MM.1S (cell line): ENCODE data around the gene GRN.

Experiments
- DNase-seq: peaks from one replicate; pipeline ENCODE4 v3.0.0-alpha.2; 2015
- H2AFZ ChIP-seq: fragments of 300-600 bp; sonication (generic); 2 replicates; pipeline ENCODE4 v1.6.0; 2016; ENCODE audit warnings: antibody characterized with exemption, low read length
- H3F3A ChIP-seq: fragments of 300-600 bp; sonication (generic); 2 replicates; pipeline ENCODE4 v1.6.1; 2016; ENCODE audit warnings: mild to moderate bottlenecking, antibody characterized with exemption, low read length, moderate library complexity, mixed read lengths; ENCODE audit not compliant: insufficient read depth
- H3K27ac ChIP-seq: fragments of 300-600 bp; sonication (generic); 2 replicates; pipeline ENCODE4 v1.5.1; 2016; ENCODE audit warnings: mild to moderate bottlenecking, low read length
- H3K27me3 ChIP-seq: fragments of 300-600 bp; sonication (generic); replicated peaks from 2 replicates; pipeline ENCODE4 v1.6.0; 2016; ENCODE audit warnings: low read length; ENCODE audit not compliant: insufficient read depth
- H3K36me3 ChIP-seq: fragments of 300-600 bp; sonication (generic); replicated peaks from 2 replicates; pipeline ENCODE4 v1.6.1; 2016; ENCODE audit warnings: mild to moderate bottlenecking, low read length, mixed read lengths; ENCODE audit not compliant: insufficient read depth
- H3K4me1 ChIP-seq: fragments of 300-600 bp; sonication (generic); 2 replicates; pipeline ENCODE4 v1.6.1; 2016; ENCODE audit warnings: low read length, mixed read lengths
- H3K4me2 ChIP-seq: fragments of 300-600 bp; sonication (generic); 2 replicates; pipeline ENCODE4 v1.6.0; 2016; ENCODE audit warnings: low read depth, low read length
- H3K4me3 ChIP-seq: fragments of 300-600 bp; sonication (generic); 2 replicates; pipeline ENCODE4 v1.5.1; 2016; ENCODE audit warnings: low read length, mixed read lengths
- H3K79me2 ChIP-seq: fragments of 300-600 bp; sonication (generic); 2 replicates; pipeline ENCODE4 v1.6.1; 2016; ENCODE audit warnings: mixed run types, low read length, mixed read lengths
- H3K9ac ChIP-seq: fragments of 300-600 bp; sonication (generic); 2 replicates; pipeline ENCODE4 v1.6.1; 2016; ENCODE audit warnings: low read length, mixed read lengths
- H3K9me2 ChIP-seq: fragments of 300-600 bp; sonication (generic); replicated peaks from 2 replicates; pipeline ENCODE4 v1.6.1; 2016; ENCODE audit warnings: mild to moderate bottlenecking, low read length, mixed read lengths; ENCODE audit not compliant: insufficient read depth
- H3K9me3 ChIP-seq: fragments of 300-600 bp; sonication (generic); replicated peaks from 2 replicates; pipeline ENCODE4 v1.6.1; 2016; ENCODE audit warnings: mild to moderate bottlenecking, low read length, mixed read lengths; ENCODE audit not compliant: insufficient read depth
- H4K20me1 ChIP-seq: fragments of 300-600 bp; sonication (generic); 2 replicates; pipeline ENCODE4 v1.6.1; 2016; ENCODE audit warnings: mild to moderate bottlenecking, low read length, moderate library complexity, mixed read lengths; ENCODE audit not compliant: insufficient read depth
- CTCF ChIP-seq: fragments of 300-600 bp; sonication (generic); IDR thresholded peaks from 2 replicates; pipeline ENCODE4 v1.5.1; 2016; ENCODE audit warnings: antibody characterized with exemption, low read length, mixed read lengths
- EZH2 ChIP-seq: fragments of 300-600 bp; sonication (generic); optimal IDR thresholded peaks from 2 replicates; pipeline ENCODE3; 2017; ENCODE audit warnings: low read depth, mild to moderate bottlenecking, antibody characterized with exemption, low read length, mixed read lengths
- EZH2phosphoT487 ChIP-seq: fragments of 300-600 bp; sonication (generic); IDR thresholded peaks from 2 replicates; pipeline ENCODE4 v1.6.1; 2018; ENCODE audit warnings: antibody characterized with exemption, low read length

GRN gene

GRCh38 chr17:44372036-44372435, 26.9 kb downstream of the GRN start:
- no peaks in the 10 kb centered on the region for H3K4me1 ChIP-seq
- H3K27ac ChIP-seq = no peak overlapping the region
- H3K9me3 ChIP-seq = no peaks in the 10 kb centered on the region
- H3K4me3 ChIP-seq = no peak overlapping the region
- no peaks in the 10 kb centered on the region for H3K9me2 ChIP-seq
- no peak for DNase-seq
- H3K36me3 ChIP-seq = no peaks in the 10 kb centered on the region
- H3K9ac ChIP-seq = no peak overlapping the region
- H4K20me1 ChIP-seq = no peaks in the 10 kb centered on the region
- H3K79me2 ChIP-seq = no peaks in the 10 kb centered on the region
- no peak overlapping the region for H2AFZ ChIP-seq
- H3K27me3 ChIP-seq = peaks cover 26% of the 10 kb centered on the region
- no peak overlapping the region for H3K4me2 ChIP-seq
- TF ChIP-seq CTCF (no peak), EZH2phosphoT487 (no peak), EZH2 (no peak)
- H3F3A ChIP-seq = no peaks in the 10 kb centered on the region

GRCh38 chr17:44374306-44375195, 29.4 kb downstream of the GRN start:
- Histone ChIP-seq H3K36me3 (no peaks in the 10 kb centered on the region), H3K4me3 (no peak overlapping the region), H2AFZ (no peak overlapping the region), H3K9me2 (no peaks in the 10 kb centered on the region), H4K20me1 (no peaks in the 10 kb centered on the region), H3K27me3 (peaks cover 34% of the 10 kb centered on the region), H3K27ac (no peak overlapping the region), H3K9ac (no peak overlapping the region), H3F3A (no peaks in the 10 kb centered on the region), H3K9me3 (no peaks in the 10 kb centered on the region), H3K4me1 (no peaks in the 10 kb centered on the region), H3K79me2 (no peaks in the 10 kb centered on the region), H3K4me2 (no peak overlapping the region)
- no peak for DNase-seq
- no peak for TF ChIP-seq EZH2phosphoT487
- no peak for TF ChIP-seq CTCF
- TF ChIP-seq EZH2 = no peak

- no peak overlapping the region for H3K9ac ChIP-seq
Observed at GRCh38 chr17:44375196-44376017, 30.3 kb downstream of the GRN start.

More at GRCh38 chr17:44375196-44376017, 30.3 kb downstream of the GRN start:
- H3K27ac ChIP-seq = no peak overlapping the region
- TF ChIP-seq EZH2phosphoT487 = no peak
- no peak for TF ChIP-seq EZH2
- TF ChIP-seq CTCF = no peak
- H3K9me2 ChIP-seq = no peaks in the 10 kb centered on the region
- H2AFZ ChIP-seq = no peak overlapping the region
- peaks cover 41% of the 10 kb centered on the region for H3K27me3 ChIP-seq
- no peak overlapping the region for H3K4me2 ChIP-seq
- H3F3A ChIP-seq = no peaks in the 10 kb centered on the region
- no peaks in the 10 kb centered on the region for H4K20me1 ChIP-seq
- no peak for DNase-seq
- no peaks in the 10 kb centered on the region for H3K4me1 ChIP-seq
- H3K4me3 ChIP-seq = no peak overlapping the region
- H3K9me3 ChIP-seq = no peaks in the 10 kb centered on the region
- H3K79me2 ChIP-seq = no peaks in the 10 kb centered on the region
- no peaks in the 10 kb centered on the region for H3K36me3 ChIP-seq
